ENCODE results near the gene CEP135.

Gene CEP135

GRCh38 chr4:55973650-55974049 lies 24.9 kb downstream of the CEP135 start:
- H3K4me3 ChIP-seq (replicated peaks in 1 of 2; ENCODE audit: low read depth in 2 of 2, low read length in 2 of 2) = no peak overlapping the region
- DNase-seq (ENCODE audit: low read depth in 2 of 2) = no peak

DNA sequence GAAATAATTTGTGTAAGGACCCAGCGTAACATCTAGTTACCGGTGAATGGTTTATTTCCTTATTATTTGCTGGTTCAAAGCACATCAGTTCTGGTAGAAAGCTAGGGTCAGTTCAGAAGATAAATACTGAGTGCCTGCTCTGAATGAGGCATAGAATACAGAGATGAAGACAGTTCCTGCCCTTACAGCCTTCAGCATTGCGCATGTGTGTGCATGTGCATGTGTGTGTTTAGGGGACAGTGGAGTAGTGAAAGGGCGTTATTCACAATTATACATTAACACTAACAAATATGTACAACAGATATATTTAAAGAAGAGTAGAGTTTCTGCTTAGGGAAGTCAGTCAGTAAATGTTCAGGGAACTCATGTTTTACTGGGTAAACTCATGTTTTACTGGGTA lies 29.1 kb downstream of the CEP135 start:
- no peak overlapping the region for H3K4me3 ChIP-seq (replicated peaks in 1 of 2; ENCODE audit: low read depth in 2 of 2, low read length in 2 of 2)
- DNase-seq (ENCODE audit: low read depth in 2 of 2) = no peak
- TF ChIP-seq CTCF (IDR thresholded peaks at IDR 0.05; ENCODE audit: low read depth, low read length) = no peak

More at GRCh38 chr4:55973650-55974049, 24.9 kb downstream of the CEP135 start:
- no peak for TF ChIP-seq CTCF (IDR thresholded peaks at IDR 0.05; ENCODE audit: low read depth, low read length)

- no peak overlapping the region for H3K4me3 ChIP-seq (replicated peaks in 1 of 2; ENCODE audit: low read depth in 2 of 2, low read length in 2 of 2)
- TF ChIP-seq CTCF (IDR thresholded peaks at IDR 0.05; ENCODE audit: low read depth, low read length) = no peak
- DNase-seq (ENCODE audit: low read depth in 2 of 2) = no peak
Observed at GRCh38 chr4:55979562-55979961, 30.8 kb downstream of the CEP135 start.

GRCh38 chr4:55980725-55981124 lies 32.0 kb downstream of the CEP135 start:
- DNase-seq (ENCODE audit: low read depth in 2 of 2) = no peak
- no peak overlapping the region for H3K4me3 ChIP-seq (replicated peaks in 1 of 2; ENCODE audit: low read depth in 2 of 2, low read length in 2 of 2)
- no peak for TF ChIP-seq CTCF (IDR thresholded peaks at IDR 0.05; ENCODE audit: low read depth, low read length)

DNA sequence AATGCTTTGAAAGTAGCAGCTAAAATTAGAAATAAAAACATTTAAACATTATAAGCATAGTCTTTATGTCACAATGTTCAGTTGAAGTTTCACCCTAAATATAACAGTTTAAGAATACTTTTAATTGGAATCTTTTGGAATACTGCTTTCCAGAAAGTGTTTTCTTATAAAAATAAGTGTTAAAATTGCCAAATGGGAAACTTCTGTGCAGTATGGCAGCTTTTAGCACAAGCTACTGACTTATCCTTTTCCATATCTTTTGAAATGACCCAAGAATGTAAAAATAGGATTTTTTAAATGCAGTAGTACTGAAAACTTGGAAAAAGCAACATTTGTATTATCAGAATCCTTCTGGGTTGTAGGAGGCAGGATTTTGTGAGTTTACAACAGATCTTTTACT lies 34.2 kb downstream of the CEP135 start:
- no peak for DNase-seq (ENCODE audit: low read depth in 2 of 2)
- TF ChIP-seq CTCF (IDR thresholded peaks at IDR 0.05; ENCODE audit: low read depth, low read length) = no peak
- no peak overlapping the region for H3K4me3 ChIP-seq (replicated peaks in 1 of 2; ENCODE audit: low read depth in 2 of 2, low read length in 2 of 2)

DNA sequence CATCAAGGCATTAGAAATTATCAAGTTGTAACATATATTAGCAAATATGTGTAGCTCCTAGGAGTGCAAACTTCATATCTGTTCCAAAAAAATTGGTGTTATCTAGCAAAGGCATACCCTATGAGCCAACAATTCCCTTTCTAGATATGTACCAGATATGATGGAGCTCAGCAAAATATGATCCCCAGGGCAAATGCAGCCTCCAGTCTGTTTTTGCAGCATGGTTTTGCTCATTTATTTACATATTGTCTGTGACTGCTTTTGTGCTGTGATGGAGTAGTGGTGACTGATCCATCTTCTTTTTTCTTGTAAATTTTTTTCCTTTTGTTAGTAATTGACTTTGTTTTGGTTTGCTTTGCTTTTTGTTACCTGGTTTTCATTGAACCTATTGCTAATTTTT lies 41.0 kb downstream of the CEP135 start:
- no peak for DNase-seq (ENCODE audit: low read depth in 2 of 2)
- no peak overlapping the region for H3K4me3 ChIP-seq (replicated peaks in 1 of 2; ENCODE audit: low read depth in 2 of 2, low read length in 2 of 2)
- TF ChIP-seq CTCF (IDR thresholded peaks at IDR 0.05; ENCODE audit: low read depth, low read length) = no peak

GRCh38 chr4:55993994-55994663 lies 45.4 kb downstream of the CEP135 start:
- TF ChIP-seq CTCF (IDR thresholded peaks at IDR 0.05; ENCODE audit: low read depth, low read length) = no peak
- no peak for DNase-seq (ENCODE audit: low read depth in 2 of 2)
- H3K4me3 ChIP-seq (replicated peaks in 1 of 2; ENCODE audit: low read depth in 2 of 2, low read length in 2 of 2) = no peak overlapping the region

Data from cardiac fibroblast (primary cell).